ENCODE measurements around the gene PNPLA6.

PNPLA6 gene

DNA sequence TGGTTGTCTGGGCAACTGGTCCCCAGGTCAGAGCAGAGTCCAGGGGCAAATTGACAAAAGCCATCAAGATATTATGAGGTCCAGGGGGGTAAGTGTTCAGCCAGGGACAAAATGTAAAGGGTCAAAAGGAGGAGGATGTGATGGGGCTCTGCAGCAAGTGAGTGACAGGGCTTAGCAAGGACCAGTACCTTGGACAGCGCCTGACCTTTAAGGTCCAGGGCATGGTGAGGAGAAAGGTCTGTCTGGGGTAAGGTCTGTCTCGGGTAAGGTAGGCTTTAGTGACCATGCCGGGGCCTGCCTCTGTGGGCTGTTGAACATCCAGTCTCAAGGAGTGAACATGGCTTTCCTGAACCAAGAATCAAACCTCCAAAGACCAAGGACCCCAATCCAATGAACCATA, 25.9 kb upstream of the PNPLA6 start:
- DNase-seq (ENCODE audit: low read depth), result peak; percentile 52
- H3K4me3 ChIP-seq (ENCODE audit: low read depth, low read length), result no peak overlapping the region
- TF ChIP-seq, protein P1, sequence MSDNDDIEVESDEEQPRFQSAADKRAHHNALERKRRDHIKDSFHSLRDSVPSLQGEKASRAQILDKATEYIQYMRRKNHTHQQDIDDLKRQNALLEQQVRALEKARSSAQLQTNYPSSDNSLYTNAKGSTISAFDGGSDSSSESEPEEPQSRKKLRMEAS (IDR thresholded peaks at IDR 0.05; ENCODE audit: low read depth, low read length), result no peak
- TF ChIP-seq POLR2A (IDR thresholded peaks at IDR 0.05; ENCODE audit: extremely low read depth, insufficient read length) (no peak), MYC (IDR thresholded peaks at IDR 0.05; ENCODE audit: low read depth, low read length) (no peak)
- TF ChIP-seq, protein P2, sequence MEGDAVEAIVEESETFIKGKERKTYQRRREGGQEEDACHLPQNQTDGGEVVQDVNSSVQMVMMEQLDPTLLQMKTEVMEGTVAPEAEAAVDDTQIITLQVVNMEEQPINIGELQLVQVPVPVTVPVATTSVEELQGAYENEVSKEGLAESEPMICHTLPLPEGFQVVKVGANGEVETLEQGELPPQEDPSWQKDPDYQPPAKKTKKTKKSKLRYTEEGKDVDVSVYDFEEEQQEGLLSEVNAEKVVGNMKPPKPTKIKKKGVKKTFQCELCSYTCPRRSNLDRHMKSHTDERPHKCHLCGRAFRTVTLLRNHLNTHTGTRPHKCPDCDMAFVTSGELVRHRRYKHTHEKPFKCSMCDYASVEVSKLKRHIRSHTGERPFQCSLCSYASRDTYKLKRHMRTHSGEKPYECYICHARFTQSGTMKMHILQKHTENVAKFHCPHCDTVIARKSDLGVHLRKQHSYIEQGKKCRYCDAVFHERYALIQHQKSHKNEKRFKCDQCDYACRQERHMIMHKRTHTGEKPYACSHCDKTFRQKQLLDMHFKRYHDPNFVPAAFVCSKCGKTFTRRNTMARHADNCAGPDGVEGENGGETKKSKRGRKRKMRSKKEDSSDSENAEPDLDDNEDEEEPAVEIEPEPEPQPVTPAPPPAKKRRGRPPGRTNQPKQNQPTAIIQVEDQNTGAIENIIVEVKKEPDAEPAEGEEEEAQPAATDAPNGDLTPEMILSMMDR (IDR thresholded peaks at IDR 0.05; ENCODE audit: low read depth, low read length), result no peak

DNA sequence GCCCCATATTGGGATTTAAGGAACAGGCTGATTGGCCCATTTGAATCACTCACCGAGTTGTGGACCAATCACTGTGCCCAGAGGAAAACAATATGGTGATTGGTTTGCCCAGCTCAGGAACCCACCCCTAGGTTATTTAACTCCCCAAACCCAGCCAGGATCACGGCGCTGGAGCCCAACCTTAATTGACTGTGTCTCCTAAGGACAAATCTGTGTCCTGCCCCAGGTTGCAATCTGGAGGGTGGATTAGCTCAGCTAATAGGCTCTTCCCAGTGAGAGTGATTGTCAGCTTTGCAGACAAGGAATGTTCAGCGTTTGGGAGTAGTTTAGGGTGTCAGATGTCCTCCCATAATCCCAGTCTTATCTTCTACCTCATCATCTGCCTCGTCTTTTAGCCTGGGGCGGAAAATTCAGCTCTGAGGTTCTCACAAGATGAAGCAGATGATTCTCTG, 23.1 kb upstream of the PNPLA6 start:
- H3K4me3 ChIP-seq (ENCODE audit: low read depth, low read length), result no peak overlapping the region
- no peak for TF ChIP-seq POLR2A (IDR thresholded peaks at IDR 0.05; ENCODE audit: extremely low read depth, insufficient read length)
- TF ChIP-seq MYC (IDR thresholded peaks at IDR 0.05; ENCODE audit: low read depth, low read length), result no peak
- TF ChIP-seq, protein P1 (IDR thresholded peaks at IDR 0.05; ENCODE audit: low read depth, low read length), result no peak
- TF ChIP-seq, protein P2 (IDR thresholded peaks at IDR 0.05; ENCODE audit: low read depth, low read length), result no peak
- no peak for DNase-seq (ENCODE audit: low read depth)

DNA sequence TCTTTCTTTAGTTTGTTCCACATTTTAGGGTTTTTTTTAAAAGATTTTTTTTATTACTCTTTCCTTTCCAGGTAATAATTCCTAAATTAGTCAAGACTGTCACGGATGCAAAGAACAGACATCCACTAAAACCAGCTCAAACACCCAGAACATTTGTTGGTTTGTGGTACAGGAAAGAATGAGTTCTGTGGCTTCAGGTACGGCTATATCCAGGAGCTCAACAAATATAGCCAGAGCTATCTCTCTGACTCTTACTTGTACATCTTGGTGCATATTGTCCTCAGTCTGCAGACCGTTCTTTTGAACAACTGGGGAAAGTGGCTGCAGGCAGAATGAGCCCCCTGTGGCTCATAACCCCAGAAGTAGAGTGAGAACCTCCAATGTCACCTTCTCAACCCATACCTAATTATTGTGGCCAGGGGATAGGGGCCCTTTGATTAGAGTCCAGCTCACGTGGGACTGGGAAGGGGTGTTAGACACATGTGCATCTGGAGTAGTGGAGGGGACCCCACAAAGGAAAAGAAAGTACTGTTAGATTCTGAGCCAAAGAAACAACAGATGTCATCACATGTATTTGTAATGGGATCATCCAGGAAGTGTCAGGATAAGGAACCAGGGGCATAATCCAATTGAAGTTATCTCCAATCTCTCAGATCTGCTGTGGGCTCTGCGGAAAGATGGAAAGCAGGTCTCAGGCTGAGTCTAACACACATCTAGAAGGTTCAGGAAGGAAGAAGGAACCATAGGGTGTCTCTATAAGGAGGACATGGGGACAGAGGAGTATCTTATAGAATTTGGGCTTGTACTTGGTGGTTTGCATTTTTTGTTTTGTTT, 21.5 kb upstream of the PNPLA6 start:
- DNase-seq (ENCODE audit: low read depth), result no peak
- TF ChIP-seq, protein P1 (IDR thresholded peaks at IDR 0.05; ENCODE audit: low read depth, low read length), result no peak
- TF ChIP-seq POLR2A (IDR thresholded peaks at IDR 0.05; ENCODE audit: extremely low read depth, insufficient read length), result no peak
- TF ChIP-seq, protein P2 (IDR thresholded peaks at IDR 0.05; ENCODE audit: low read depth, low read length), result no peak
- TF ChIP-seq MYC (IDR thresholded peaks at IDR 0.05; ENCODE audit: low read depth, low read length), result no peak

DNA sequence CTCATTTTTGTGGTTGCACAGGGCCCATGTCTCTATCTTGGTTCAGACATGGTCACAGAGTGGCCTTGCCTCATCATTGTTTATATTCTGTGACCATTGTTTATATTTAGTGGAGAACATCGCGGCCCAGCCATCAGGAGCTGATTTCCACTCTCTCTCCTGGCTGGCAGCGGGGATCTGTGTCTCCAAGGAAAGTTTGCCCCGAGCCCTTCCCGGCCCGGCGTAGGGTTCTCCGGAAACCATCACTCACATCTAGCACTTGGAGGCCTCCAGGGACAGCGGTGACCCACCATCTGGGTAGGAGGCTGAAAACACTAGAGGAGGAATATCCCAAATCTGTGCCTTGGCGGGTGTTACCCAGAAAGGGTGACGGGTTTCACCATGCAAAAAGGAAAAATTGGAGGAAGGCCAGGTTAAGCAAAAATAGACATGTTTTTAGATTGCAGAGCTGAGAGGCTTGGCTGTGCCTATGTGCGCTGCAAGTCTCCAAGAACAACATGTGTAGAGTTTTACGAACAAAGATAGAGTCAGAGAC, 20.3 kb upstream of the PNPLA6 start:
- DNase-seq (ENCODE audit: low read depth), result no peak
- TF ChIP-seq MYC (IDR thresholded peaks at IDR 0.05; ENCODE audit: low read depth, low read length), result no peak
- TF ChIP-seq, protein P1 (IDR thresholded peaks at IDR 0.05; ENCODE audit: low read depth, low read length), result no peak
- TF ChIP-seq, protein P2 (IDR thresholded peaks at IDR 0.05; ENCODE audit: low read depth, low read length), result no peak
- no peak for TF ChIP-seq POLR2A (IDR thresholded peaks at IDR 0.05; ENCODE audit: extremely low read depth, insufficient read length)
- no peak overlapping the region for H3K4me3 ChIP-seq (ENCODE audit: low read depth, low read length)

More for the DNA sequence above, 21.5 kb upstream of the PNPLA6 start:
- H3K4me3 ChIP-seq (ENCODE audit: low read depth, low read length), result no peak overlapping the region

DNA sequence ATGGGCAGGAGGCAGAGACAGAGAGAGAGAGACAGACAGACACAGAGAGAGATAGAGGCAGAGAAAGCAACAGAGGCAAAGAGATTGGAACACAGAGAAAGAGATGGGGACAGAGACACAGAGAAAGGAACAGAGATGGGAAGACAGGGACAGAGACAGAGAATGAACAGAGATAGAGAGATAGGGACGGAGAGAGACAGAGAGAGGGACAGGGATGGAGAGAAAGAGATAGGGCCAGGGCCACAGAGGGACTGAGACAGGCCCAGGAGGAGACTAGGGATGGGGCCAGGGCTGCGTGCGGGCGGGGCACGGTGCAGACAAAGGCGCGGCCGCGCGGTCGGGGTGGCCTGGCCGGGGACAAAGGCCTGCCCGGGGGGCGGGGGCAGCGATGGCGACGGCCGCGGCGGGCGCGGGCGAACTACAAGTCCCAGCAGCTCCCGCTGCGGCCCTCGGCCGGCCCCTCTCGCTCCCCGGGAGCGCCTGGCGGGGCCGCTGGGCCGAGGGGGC, 19.8 kb upstream of the PNPLA6 start, which contains the start of gene ZNF358:
ZNF358 (plus strand) TSS at position 459 of the 507 bp plus-strand sequence. CDS start 3,140 bp downstream, outside the sequence.
- H3K4me3 ChIP-seq (ENCODE audit: low read depth, low read length), result peak within 1 kb of the TSS; percentile 36
- 0 out of 2 replicates have a peak, but pooled peaks have one; percentile 25 for TF ChIP-seq MYC (IDR thresholded peaks at IDR 0.05; ENCODE audit: low read depth, low read length)
- TF ChIP-seq, protein P2 (IDR thresholded peaks at IDR 0.05; ENCODE audit: low read depth, low read length), result no peak
- peak; percentile 76 for DNase-seq (ENCODE audit: low read depth)
